OCI-LY7 (cell line): ENCODE results near the gene THSD7A. TPM values are rescaled to one million over a fixed set of nuclear protein-coding genes. Genes with fewer than 3 reads are reported as not detected.

Experiments used
- BruUV-seq: library from RNA; stranded (reverse); fragments of 400-500 nt; replicated peaks from 2 replicates; lab custom pipeline; 2021; lab: Mats Ljungman, UMichigan
- CTCF ChIA-PET: fragments of 300-600 bp; sonication (Branson Sonifier 250); formaldehyde crosslinking; loops from one replicate; lab custom pipeline; 2022; ENCODE audit warnings: antibody characterized with exemption; ENCODE audit not compliant: unreplicated experiment; lab: Charles Lee
- POLR2A ChIA-PET: fragments of 300-600 bp; sonication (Branson Sonifier 250); formaldehyde crosslinking; loops from one replicate; lab custom pipeline; 2022; ENCODE audit warnings: antibody characterized with exemption; lab: Charles Lee
- DNase-seq: peaks from one replicate; pipeline ENCODE4 v3.0.0-alpha.2; 2015; ENCODE audit warnings: low spot score
- H2AFZ ChIP-seq: fragments of 200-600 bp; sonication (generic), shearing (Covaris generic); 2 replicates; pipeline ENCODE4 v1.6.1; 2014; ENCODE audit warnings: mild to moderate bottlenecking, antibody characterized with exemption, low read length, moderate library complexity
- H3K27ac ChIP-seq: fragments of 200-600 bp; sonication (generic); 2 replicates; pipeline ENCODE4 v1.5.1; 2014; ENCODE audit warnings: mixed run types, low read depth, mild to moderate bottlenecking, moderate library complexity, low read length, inconsistent platforms; ENCODE audit not compliant: poor library complexity, severe bottlenecking
- H3K36me3 ChIP-seq: fragments of 200-600 bp; sonication (generic); 2 replicates; pipeline ENCODE4 v1.6.1; 2014; ENCODE audit warnings: mild to moderate bottlenecking, antibody characterized with exemption, low read length, moderate library complexity, mixed read lengths; ENCODE audit not compliant: insufficient read depth
- H3K4me1 ChIP-seq: fragments of 200-600 bp; sonication (generic); 2 replicates; pipeline ENCODE4 v1.5.1; 2014; ENCODE audit warnings: mild to moderate bottlenecking, low read length; ENCODE audit not compliant: insufficient read depth, poor library complexity, severe bottlenecking
- H3K4me2 ChIP-seq: fragments of 200-600 bp; sonication (generic); 2 replicates; pipeline ENCODE4 v1.6.1; 2014; ENCODE audit warnings: mild to moderate bottlenecking, low read length
- H3K4me3 ChIP-seq: fragments of 200-600 bp; sonication (generic); 2 replicates; pipeline ENCODE4 v1.5.1; 2014; ENCODE audit warnings: mild to moderate bottlenecking, low read depth, low read length; ENCODE audit not compliant: poor library complexity, severe bottlenecking
- H3K79me2 ChIP-seq: fragments of 200-600 bp; sonication (generic); 2 replicates; pipeline ENCODE4 v1.6.1; 2016; ENCODE audit warnings: low read depth, mild to moderate bottlenecking, low read length, moderate library complexity, mixed read lengths; ENCODE audit not compliant: insufficient read depth
- H3K9me2 ChIP-seq: fragments of 200-600 bp; sonication (generic); 2 replicates; pipeline ENCODE4 v1.6.1; 2016; ENCODE audit warnings: mild to moderate bottlenecking, low read length, mixed read lengths; ENCODE audit not compliant: insufficient read depth
- H3K9me3 ChIP-seq: fragments of 200-600 bp; sonication (generic); 2 replicates; pipeline ENCODE4 v1.6.1; 2014; ENCODE audit warnings: mild to moderate bottlenecking, mixed run types, low read length, mixed read lengths
- H4K20me1 ChIP-seq: fragments of 200-600 bp; sonication (generic); 2 replicates; pipeline ENCODE4 v1.6.1; 2014; ENCODE audit warnings: mild to moderate bottlenecking, antibody characterized with exemption, low read length, moderate library complexity, mixed read lengths; ENCODE audit not compliant: insufficient read depth
- CTCF ChIP-seq: fragments of 200-600 bp; sonication (generic); conservative IDR thresholded peaks from 2 replicates; pipeline ENCODE4 v1.5.1; 2014; ENCODE audit warnings: mild to moderate bottlenecking, antibody characterized with exemption, low read length, moderate library complexity, mixed read lengths
- EZH2phosphoT487 ChIP-seq: fragments of 200-600 bp; sonication (generic); IDR thresholded peaks from 2 replicates; pipeline ENCODE4 v1.6.1; 2018; ENCODE audit warnings: low read depth, borderline replicate concordance, mild to moderate bottlenecking, mixed run types, antibody characterized with exemption, low read length, moderate library complexity, mixed read lengths
- intact Hi-C: fragments of 100-400 bp; cut with micrococcal nuclease; formaldehyde crosslinking; loops from one replicate; pipeline ENCODE4 v1.10.0; 2022; ENCODE audit not compliant: unreplicated experiment
- total RNA-seq, 2 experiments: library from RNA; depleted of rRNA in 1 of 2; stranded (reverse); fragments of >200 nt in 1 of 2; shearing (Covaris generic) in 1 of 2; gene quantifications; 2 replicates each; pipeline ENCODE4 v1.2.3, GENCODE V29; 2014 to 2022

Gene THSD7A
- total RNA-seq, 2 experiments from 2014 or later = 0.13 TPM; not detected in 1

GRCh38 chr7:11456574-11456973 is 375.4 kb downstream of the THSD7A start:
- H2AFZ ChIP-seq = no peak overlapping the region
- no peaks in the 10 kb centered on the region for H3K36me3 ChIP-seq
- no peak overlapping the region for H3K4me2 ChIP-seq
- BruUV-seq = no TSS peak
- H3K9me3 ChIP-seq = no peaks in the 10 kb centered on the region
- no peaks in the 10 kb centered on the region for H3K4me1 ChIP-seq
- H3K27ac ChIP-seq = no peak overlapping the region
- ChIA-PET CTCF (no interaction called here), POLR2A (interaction anchor here (0.5 kb wide), 1 partner anchor 19 kb away, joined by 5 read pairs; no protein-coding TSS in a partner anchor)
- intact Hi-C loops = no loop called here
- DNase-seq = no peak
- no peak for TF ChIP-seq CTCF
- TF ChIP-seq EZH2phosphoT487 = no peak
- no peaks in the 10 kb centered on the region for H4K20me1 ChIP-seq
- no peaks in the 10 kb centered on the region for H3K9me2 ChIP-seq
- H3K4me3 ChIP-seq = no peak overlapping the region
- no peaks in the 10 kb centered on the region for H3K79me2 ChIP-seq

DNA sequence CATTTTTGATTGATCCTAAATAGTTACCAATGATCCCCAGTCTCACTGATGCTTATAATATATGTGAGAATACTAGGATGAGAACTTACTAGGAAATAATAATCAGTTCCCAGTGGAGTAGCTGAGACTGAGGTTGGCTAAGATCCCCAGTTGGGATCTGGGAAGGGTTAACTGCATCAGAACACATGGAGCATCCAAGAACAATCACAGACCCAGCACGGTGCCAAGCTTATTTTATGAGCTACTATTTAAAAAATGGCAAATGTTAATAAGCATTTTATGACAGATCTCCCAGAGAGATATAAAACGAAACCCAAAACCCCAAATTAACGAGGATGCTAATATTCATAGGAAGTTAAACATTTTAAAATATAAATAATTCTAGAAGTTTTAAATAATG is 379.5 kb downstream of the THSD7A start:
- TF ChIP-seq CTCF (no peak), EZH2phosphoT487 (no peak)

GRCh38 chr7:11450281-11450680 is 381.7 kb downstream of the THSD7A start:
- no peaks in the 10 kb centered on the region for H4K20me1 ChIP-seq
- H3K9me3 ChIP-seq = no peaks in the 10 kb centered on the region
- TF ChIP-seq EZH2phosphoT487 (no peak), CTCF (no peak)
- intact Hi-C loops = no loop called here
- CTCF ChIA-PET = no interaction called here
- no peaks in the 10 kb centered on the region for H3K36me3 ChIP-seq
- POLR2A ChIA-PET = interaction anchor here (1.4 kb wide), 1 partner anchor 8 kb away, joined by 5 read pairs; no protein-coding TSS in a partner anchor
- no peak overlapping the region for H2AFZ ChIP-seq
- no peaks in the 10 kb centered on the region for H3K9me2 ChIP-seq
- H3K79me2 ChIP-seq = no peaks in the 10 kb centered on the region
- no peak overlapping the region for H3K4me2 ChIP-seq
- H3K4me1 ChIP-seq = no peaks in the 10 kb centered on the region
- no peak overlapping the region for H3K27ac ChIP-seq
- no TSS peak for BruUV-seq
- no peak for DNase-seq
- no peak overlapping the region for H3K4me3 ChIP-seq

More for the DNA sequence above, 379.5 kb downstream of the THSD7A start:
- Histone ChIP-seq H3K9me2 (no peaks in the 10 kb centered on the region), H3K4me1 (no peaks in the 10 kb centered on the region), H3K79me2 (no peaks in the 10 kb centered on the region), H4K20me1 (no peaks in the 10 kb centered on the region), H3K27ac (no peak overlapping the region), H3K4me2 (no peak overlapping the region), H3K9me3 (no peaks in the 10 kb centered on the region), H2AFZ (no peak overlapping the region), H3K4me3 (no peak overlapping the region), H3K36me3 (no peaks in the 10 kb centered on the region)
- intact Hi-C loops = no loop called here
- ChIA-PET POLR2A (interaction anchor here (0.7 to 1.0 kb wide), 2 partner anchors 12 to 1188 kb away, joined by 3 read pairs; no protein-coding TSS in a partner anchor), CTCF (no interaction called here)
- no peak for DNase-seq
- BruUV-seq = no TSS peak
